Right forelimb (tissue), 1 donor: ENCODE measurements around the gene CPLANE2.
"Not testable (repeated sequence)": the region's sequence is repeated elsewhere in the genome, so short reads cannot be mapped to it uniquely, and the experiment has no call there.

Experiments used
- DNase-seq: peaks from one replicate; pipeline ENCODE4 v3.0.0-alpha.2; 2018

CPLANE2 gene, protein sequence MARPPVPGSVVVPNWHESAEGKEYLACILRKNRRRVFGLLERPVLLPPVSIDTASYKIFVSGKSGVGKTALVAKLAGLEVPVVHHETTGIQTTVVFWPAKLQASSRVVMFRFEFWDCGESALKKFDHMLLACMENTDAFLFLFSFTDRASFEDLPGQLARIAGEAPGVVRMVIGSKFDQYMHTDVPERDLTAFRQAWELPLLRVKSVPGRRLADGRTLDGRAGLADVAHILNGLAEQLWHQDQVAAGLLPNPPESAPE

DNA sequence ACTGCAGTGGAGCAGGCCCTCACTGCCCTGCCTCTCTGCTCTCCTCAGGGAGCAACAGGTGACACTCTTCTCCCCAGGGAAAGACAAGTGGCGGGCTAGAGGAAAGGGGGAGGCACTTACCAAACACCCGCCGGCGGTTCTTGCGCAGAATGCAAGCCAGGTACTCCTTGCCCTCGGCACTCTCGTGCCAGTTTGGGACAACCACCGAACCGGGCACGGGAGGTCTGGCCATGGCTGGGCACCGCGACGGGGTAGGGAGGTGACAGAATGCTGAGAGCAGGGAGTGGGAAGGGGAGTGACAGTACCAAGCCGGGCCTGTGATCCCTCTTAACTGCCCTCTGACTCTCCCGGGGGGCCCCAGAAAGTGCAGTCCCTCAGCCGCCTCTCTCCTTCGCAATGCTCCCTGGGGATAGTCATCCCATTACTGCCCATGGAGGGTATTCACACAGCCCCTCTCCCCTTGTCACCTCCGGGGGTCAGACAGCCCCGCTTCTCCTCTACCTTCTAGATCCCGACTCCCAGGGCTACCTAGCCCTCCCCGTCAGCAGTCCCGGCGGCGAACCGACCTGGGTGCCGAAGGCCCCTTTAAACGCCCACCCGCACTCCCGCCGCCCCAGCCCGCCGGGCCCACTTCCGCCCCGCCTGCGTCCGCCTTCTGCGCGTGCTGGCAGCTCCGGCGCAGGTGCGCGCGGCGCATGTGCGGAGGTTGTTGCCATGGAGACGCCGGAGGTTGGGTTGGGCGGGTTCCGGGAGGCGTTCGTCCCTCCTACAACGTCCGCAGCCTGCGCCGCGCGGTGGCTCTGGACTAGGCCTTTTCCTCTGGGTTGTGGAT is at the start of gene CPLANE2:
Gene CPLANE2, minus strand, starts transcription at position 673 of the 832 bp plus-strand sequence. Its CDS starts 441 bp downstream, at position 232.
- DNase-seq, result peak; percentile 96

DNA sequence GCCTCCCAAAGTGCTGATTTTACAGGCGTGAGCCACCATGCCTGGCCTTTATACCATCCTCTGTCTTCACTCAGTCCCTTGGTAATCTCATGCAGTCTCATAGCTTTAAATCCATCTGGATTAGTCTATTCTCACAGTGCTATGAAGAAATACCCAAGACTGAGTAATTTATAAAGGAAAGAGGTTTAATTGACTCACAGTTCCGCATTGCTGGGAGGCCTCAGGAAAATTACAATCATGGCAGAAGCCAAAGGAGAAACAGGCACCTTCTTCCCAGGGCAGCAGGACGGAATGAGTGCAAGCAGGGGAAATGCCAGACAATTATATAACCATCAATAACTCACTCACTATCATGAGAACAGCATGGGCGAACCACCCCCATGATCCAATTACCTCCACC is 49.1 kb upstream of the CPLANE2 start:
- DNase-seq, result no peak

DNA sequence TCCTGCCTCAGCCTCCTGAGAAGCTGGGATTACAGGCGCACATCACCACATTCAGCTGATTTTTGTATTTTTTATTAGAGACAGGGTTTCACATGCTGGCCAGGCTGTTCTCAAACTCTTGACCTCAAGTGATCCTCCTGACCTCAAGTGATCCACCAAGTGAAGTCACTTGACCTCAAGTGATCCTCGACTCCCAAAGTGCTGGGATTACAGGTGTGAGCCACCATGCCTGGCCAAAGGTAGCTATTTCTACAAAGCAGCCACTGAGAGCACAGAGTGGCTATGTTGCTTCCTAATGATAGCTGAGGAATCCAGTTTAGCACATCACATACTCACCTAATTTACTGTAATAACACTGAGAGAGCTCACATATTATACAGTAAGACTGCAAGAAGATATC is 44.8 kb upstream of the CPLANE2 start:
- no peak for DNase-seq

DNA sequence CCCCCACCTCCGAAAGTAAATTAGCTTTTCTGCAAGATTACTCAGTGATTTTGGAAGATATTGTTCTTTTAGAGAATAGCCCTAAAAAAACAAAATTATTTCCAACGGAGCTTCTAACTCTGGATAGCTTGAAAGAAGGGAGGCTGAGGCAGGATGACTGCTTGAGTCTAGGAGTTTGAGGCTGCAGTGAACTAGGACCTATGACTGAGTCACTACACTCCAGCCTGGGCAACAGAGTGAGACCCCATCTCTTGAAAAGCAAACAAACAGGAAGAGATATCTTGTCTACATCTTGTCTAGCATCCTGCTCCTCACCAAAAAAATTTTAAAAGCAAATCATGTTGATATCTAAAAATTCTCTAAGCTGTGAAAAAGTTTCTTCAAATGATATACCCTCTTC is 42.2 kb upstream of the CPLANE2 start:
- DNase-seq, result no peak

DNA sequence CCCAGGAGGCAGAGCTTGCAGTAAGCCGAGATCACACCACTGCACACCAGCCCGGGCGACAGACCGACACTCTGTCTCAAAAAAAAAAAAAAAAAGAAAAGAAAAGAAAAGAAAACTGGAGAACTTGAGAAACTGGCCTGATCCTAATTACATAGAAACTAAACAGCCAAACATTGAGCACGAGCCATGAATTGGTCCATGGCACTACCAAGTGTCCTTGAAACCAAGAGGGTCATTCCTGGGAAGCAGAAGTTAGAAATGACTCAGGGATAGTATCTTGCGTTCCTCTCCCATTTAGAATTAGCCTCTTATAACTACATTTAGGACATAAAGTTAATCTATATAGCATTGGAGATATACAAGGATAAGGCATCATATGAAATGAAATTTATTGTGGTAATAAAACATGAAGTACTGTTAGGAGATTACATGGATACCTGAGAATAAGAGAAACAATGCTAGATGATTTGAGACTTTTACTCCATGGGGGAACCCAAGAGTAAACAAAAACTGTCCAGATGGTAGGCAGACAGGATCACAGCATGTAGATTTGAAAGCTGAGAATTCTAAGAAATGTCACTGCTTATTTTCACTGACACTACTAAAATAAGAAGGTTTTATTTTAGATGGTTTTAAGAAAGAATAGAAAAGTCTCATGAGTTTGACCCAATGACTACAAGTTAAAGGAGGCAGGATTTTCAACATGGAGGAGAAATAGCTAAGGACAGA is 39.5 kb upstream of the CPLANE2 start:
- no peak for DNase-seq

DNA sequence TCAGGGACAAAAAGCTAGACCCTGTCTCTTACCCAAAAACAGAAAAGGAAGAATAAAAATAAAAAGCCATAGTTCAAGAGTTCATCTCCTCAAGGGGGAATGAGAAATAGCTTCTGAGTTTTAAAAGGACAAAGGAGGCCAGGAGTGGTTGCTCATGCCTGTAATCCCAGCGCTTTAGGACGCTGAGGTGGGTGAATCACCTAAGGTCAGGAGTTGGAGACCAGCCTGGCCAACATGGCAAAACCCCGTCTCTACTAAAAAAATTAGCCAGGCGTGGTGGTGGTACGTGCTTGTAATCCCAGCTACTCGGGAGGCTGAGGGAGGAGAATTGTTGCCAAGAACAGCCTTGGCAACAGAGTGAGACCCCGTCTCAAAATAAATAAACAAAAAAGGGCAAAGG is 38.6 kb upstream of the CPLANE2 start:
- DNase-seq, result no peak

DNA sequence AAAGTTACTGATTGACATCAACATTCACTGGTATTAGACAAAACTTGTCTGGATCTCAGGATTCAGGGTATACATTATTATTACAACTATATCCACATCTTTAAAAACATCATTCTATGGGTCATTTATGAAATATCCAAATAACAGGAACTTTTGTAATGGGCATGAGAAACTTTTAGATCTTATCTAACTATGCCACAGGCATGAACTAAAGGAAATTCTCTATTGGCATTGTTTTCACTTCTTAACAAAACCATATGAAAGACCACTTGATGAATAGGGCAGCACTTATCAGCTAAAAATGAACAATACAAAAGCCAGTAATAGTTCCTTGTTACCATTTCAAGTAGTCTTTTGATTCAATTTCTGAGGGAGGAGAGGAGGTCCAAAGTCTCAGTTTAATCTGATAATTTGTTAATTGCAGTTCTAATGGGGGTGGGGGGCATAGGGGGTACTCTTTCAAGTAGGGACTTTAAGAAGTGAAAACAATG is 30.8 kb upstream of the CPLANE2 start:
- DNase-seq, result no peak

DNA sequence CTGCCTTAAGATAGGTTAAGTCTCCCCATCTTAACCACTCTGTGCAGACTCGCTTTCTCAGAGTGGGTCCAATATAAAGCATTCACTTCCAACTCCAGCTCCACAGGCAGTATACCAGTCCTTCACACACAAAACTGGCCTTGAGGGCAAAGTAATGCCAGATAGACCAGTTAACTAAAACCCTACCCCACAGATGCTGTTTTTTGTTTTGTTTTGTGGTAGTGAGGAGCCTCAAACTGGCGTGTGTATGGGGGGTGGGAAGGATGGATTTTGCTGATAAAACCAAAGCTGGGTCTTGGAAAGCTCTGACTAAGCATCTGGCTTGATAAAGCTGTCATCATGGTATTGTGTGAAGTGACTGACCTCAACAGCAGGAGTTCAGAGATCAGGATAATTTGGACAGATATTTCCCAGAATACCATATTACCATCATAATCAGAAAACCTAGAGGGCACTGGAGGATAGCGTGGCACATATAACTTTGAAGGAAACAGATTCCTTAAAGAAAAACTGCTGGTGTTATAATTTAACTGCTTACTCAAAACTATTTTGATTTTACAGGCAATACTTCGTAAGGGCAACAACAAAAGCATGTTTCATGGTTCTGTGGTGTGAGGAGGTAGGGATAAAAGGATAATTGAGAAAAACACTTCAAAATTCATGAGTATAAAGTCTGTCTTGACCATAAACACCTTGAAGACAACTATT is 29.6 kb upstream of the CPLANE2 start:
- DNase-seq, result no peak

DNA sequence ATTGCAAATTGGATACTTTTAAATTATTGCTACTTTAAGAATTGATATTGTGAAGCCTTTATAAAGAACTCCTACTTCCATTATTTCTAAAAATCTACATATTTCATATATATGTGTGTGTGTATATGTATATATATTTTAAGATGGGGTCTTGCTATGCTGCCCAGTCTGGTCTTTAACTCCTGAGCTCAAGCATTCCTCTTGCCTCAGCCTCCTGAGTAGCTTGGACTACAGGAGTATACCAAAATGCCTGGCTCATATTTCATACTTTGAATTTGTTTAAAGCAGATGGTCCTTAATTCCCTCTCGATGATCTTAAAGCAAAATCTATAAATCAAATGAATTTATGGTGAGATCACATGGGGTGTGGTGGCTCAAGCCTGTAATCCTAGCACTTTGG is 25.1 kb upstream of the CPLANE2 start:
- no peak for DNase-seq

DNA sequence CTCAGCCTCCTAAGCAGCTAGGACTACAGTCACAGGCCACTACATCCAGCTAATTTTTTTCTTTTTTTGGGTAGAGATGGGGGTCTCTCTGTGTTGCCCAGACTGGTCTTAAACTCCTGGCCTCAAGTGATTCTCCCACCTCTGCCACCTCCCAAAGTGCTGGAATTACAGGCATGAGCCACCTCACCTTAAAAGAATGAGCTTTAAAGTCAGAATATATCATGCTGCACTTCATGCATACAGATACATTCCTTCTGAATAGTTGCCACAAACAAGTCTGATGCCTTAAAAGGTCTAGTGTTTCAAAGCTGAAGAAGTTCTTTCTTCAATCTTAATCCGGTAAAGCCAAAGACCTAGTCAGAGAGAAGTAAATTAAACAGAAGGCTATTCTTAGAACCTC is 23.8 kb upstream of the CPLANE2 start:
- no peak for DNase-seq

DNA sequence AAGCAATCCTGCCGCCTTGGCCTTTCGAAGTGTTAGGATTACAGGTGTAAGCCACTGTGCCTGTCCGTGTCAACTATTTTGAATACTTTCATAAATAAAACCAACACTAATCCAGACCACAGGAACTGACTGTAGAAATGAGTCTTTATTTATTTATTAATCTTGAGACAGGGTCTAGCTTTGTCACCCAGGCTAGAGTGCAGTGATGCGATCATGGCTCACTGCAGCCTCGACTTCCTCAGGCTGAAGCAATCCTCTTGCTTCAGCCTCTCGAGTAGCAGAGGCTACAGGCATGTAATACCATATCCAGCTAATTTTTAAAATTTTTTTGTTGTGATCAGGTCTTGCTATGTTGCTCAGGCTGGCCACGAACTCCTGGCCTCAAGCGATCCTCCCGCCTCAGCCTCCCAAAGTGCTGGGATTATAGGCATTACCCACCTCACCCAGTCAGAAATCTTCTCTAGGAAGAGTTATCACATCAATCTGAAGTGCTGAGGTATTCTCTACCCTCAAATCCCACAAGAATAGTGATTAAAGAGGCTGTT is 21.7 kb upstream of the CPLANE2 start:
- no peak for DNase-seq

DNA sequence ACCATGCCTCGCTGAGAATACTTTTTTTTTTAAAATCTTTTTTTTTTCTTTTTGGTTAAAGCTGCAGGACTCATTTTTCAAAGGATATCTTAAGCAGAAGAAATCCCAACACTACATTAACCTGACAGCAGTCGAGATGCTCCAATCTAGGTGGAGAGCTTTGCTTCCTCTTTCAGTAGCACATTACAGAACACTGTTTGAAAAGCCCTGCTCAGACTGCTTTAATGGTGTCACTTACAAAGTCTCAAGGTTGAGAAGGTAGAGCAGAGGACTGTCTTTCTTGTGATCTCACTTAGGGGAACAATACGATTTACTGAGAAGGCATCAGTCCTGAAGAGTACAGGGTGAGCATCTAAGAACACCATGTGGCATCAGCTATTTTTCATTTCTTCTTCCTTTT is 21.0 kb upstream of the CPLANE2 start:
- DNase-seq, result no peak

DNA sequence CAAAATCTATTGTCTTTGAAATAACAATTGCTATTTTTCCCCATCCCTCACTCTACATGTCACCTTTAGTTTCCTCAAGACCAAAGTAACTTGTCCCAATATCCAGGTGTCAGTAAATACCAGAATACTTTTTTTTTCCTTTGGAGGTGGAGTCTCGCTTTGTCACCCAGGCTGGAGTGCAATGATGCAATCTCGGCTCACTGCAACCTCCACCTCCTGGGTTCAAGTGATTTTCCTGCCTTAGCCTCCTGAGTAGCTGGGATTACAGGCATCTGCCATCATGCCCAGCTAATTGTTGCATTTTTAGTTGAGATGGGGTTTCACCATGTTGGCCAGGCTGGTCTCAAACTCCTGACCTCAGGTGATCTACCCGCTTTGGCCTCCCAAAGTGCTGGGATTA is 20.6 kb upstream of the CPLANE2 start:
- not testable (repeated sequence) for DNase-seq

DNA sequence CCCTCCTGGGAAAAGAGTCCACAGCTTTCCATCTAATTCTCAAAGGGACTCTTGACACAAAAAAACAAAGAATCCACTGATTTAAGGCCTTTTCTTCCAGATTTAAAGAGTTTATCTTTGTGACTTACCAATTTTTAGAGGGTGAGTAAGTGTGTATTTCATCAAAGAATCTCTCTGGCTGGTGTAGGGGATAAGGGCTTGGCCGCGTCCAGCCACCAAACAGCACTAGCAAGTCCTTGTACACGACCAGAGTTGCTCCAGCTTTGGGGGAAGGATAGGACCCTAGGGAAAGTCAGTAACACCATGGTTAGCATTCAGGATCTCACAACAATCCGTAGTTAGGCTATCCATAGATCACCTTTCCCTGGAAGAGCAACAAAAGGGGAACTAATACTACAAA is 19.5 kb upstream of the CPLANE2 start:
- DNase-seq, result no peak

DNA sequence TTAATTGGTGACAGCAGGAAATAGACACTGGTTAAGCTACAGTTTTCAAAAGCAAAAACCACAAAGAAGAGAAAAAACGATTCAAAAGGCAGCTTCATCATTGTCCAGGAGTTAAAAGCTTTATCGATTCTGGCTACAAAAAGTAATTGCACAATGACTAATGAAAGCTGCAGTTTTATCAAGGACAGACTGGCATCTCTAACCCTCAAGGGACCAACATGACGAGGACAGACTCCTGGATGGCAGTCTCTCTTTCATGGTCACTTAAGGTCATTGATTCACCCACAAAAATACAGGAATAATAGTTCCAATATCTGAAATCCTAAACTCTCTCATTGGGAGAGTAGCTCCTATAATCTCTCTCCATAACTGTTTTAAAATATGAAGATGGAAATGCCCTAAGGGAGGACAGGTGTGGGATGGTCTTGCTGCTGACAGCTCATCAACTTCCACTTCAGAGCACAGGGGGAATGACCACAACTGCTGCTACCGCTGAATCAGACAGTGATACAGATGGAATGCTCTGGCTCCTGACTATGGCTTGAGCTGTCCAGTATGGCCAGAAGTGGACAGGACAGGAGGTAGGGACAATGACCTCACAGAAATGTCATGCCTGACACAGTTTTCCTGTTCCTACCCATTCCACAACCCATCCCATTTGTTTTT is 17.4 kb upstream of the CPLANE2 start:
- no peak for DNase-seq

DNA sequence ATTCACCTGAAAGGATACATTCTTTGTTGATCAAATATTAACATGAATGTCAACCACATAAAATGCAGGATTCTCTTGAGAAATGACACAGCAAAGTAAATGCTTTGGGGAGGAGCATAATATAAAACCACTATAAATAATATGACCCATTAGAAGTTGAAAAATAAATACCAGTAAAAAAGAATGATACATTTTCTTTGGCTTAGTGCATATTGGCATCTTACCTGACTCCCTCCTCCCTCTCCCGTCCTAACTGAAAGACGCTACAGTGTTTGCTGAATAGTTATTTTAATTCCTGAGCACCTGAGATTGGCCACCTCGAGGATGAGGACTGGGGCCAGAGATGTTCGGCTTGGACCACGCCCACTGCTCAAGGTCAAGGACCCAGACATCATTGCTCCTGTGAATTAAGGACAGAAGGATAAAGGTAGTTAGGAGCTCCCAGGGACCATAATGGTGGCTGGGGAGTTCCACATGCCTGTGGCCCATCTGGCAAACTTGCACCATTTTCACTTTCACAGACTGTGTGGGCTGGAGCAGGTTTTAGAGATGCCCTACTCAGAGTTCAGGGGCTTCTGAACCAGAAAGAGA is 16.4 kb upstream of the CPLANE2 start:
- DNase-seq, result no peak

DNA sequence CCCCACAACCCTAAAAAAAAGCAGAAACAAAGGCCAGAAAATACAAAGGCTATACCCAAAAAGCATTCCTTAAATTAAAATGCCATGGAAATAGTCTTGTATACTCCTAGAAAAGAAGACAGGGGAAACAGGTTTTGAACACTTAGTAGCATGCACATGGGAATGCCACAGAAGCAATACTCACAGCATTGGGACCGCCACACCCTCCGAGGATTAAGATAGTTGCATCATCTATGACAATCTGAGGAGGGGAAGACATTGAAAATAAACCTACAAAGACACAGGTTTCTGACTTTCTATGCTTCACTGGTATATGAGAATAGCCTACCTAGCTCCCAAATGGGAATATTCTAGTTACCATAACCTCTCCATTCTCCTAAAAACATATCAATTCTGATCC is 15.9 kb upstream of the CPLANE2 start:
- no peak for DNase-seq

DNA sequence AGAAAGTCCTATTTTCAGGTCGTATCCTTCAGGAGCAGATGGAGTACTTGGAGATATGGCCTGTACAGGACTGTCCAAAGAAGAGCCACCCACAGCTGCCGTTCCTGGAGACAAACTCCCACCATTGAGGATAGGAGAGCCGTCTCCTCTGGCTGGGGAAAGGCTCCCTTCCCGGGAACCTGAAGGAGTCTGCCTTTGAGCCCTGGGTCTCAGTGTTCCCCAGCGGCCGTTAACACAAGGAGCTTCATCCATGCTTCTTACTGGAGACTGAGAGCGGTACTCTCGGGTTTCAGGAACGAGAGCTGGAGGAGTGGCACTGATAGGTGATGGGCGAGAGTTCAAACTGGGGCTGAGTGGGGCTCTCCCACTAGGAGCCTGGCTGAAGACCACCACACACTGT is 14.4 kb upstream of the CPLANE2 start:
- DNase-seq, result no peak

DNA sequence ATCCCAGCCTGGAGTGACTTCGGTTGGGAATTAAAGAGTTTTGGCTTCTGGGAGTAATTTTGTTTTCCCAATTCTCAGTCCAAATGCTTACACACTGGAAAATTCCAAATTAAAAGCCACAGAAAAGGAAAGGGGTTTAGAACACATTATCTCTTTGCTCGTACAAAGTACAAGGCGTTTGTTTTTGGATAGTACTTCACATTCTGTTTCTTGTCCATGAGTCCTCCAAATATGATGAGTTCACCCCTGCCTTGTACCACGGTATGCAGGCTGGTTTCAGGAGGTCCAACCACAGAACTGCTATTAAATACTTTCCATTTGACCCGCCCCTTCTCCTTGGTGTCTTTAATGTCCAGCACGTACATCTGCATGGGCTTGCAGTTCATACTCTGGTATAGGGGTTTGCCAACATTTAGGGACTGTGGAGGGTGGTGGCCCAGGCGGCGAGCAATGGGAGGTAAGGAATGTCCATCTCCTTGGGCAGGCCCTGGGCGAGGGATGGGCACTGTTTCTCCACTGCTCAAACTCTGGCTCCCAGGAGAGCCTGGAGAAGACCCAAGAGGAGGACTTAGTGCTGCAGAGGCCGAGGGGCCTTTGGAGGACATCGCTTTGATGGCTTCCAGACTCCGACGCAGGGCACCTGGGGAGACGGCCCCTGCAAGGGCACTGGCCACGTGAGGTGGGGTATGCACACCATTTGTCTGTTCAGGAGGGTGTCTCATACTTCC is 13.7 kb upstream of the CPLANE2 start:
- DNase-seq, result no peak

DNA sequence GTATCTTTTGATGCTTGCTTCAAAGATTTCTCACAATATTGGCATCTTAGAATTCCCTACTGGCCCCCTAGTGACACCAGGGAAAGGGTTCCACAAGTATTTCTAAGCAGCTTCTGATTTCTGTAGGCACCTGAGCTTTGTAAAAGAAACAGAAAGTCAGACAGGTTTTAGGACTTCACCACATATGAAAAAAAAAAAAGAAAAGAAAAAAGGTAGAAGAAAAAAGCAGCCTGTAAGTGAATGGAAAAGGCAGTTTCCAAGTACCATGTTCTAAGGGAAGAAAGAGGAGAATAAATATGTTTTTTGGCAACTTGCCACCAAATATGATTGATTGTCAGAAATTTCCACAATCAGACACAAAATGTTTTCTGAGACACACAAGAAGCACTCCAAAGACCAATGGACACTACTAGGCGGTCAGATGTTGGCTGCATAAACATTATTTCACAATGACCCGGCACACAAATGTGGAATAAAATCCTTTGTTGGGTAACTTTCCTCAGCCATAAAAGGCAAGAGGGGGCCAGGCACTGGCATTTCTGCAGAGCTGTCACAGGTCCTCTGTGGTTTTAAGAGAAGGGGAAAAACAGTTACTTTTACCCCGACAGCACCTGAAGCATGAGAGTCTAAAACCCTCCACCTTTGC is 12.7 kb upstream of the CPLANE2 start:
- no peak for DNase-seq
